RWPE2 (cell line): ENCODE results near the gene ZNF189.

Experiments used
- ATAC-seq: fragments of 200-7000 bp; cut with Tn5 transposase; 3 replicates; pipeline ENCODE4 v1.9.1; 2021; ENCODE audit warnings: low read depth
- DNase-seq: peaks from one replicate; pipeline ENCODE4 v3.0.0-alpha.2; 2020; ENCODE audit warnings: low spot score
- H3K27ac ChIP-seq: fragments of 450-650 bp; 2 replicates; pipeline ENCODE4 v1.5.1; 2017; ENCODE audit warnings: mild to moderate bottlenecking; ENCODE audit not compliant: poor library complexity, severe bottlenecking
- H3K27me3 ChIP-seq: fragments of 250-450 bp; sonication (Bioruptor Pico); 2 replicates; pipeline ENCODE4 v1.5.1; 2021; ENCODE audit warnings: mild to moderate bottlenecking, moderate library complexity; ENCODE audit not compliant: insufficient read depth, poor library complexity, severe bottlenecking
- H3K36me3 ChIP-seq: fragments of 250-450 bp; sonication (Bioruptor Pico); 2 replicates; pipeline ENCODE4 v1.5.1; 2020; ENCODE audit warnings: low read depth, mild to moderate bottlenecking, moderate library complexity
- H3K4me1 ChIP-seq: fragments of 250-450 bp; sonication (Bioruptor Pico); 2 replicates; pipeline ENCODE4 v1.5.1; 2021; ENCODE audit warnings: mild to moderate bottlenecking, moderate library complexity; ENCODE audit not compliant: insufficient read depth, poor library complexity, severe bottlenecking
- H3K4me3 ChIP-seq: fragments of 250-450 bp; sonication (Bioruptor Pico); 2 replicates; pipeline ENCODE4 v1.5.1; 2021; ENCODE audit warnings: mild to moderate bottlenecking, moderate library complexity; ENCODE audit not compliant: severe bottlenecking
- H3K9me3 ChIP-seq: fragments of 250-450 bp; sonication (Bioruptor Pico); 2 replicates; pipeline ENCODE4 v1.5.1; 2021; ENCODE audit warnings: mild to moderate bottlenecking, moderate library complexity; ENCODE audit not compliant: severe bottlenecking
- CTCF ChIP-seq: fragments of 450-650 bp; IDR thresholded peaks from one replicate; pipeline ENCODE4 v1.5.1; 2017; ENCODE audit warnings: mild to moderate bottlenecking, moderate library complexity; ENCODE audit not compliant: poor library complexity, severe bottlenecking

ZNF189 gene

GRCh38 chr9:101398068-101398929, at the start of gene ZNF189, which contains the start of gene MRPL50:
ZNF189 (plus strand) TSS chr9:101398851; CDS start chr9:101399157, 306 bp downstream.
MRPL50 (minus strand) TSS chr9:101398618; CDS start chr9:101398592, 26 bp downstream.
- no peak for TF ChIP-seq CTCF
- H3K27me3 ChIP-seq = no peaks in the 10 kb centered on the region
- peaks cover 71% of the 10 kb centered on the region for H3K36me3 ChIP-seq
- H3K4me1 ChIP-seq = peaks cover 5% of the 10 kb centered on the region
- H3K4me3 ChIP-seq = peak within 1 kb of the TSS; percentile 56
- peak; percentile 97 for DNase-seq
- H3K9me3 ChIP-seq = no peaks in the 10 kb centered on the region
- H3K27ac ChIP-seq = no peak within 1 kb of the TSS
- ATAC-seq = peak; percentile 98

GRCh38 chr9:101350285-101350684, 48.4 kb upstream of the ZNF189 start:
- DNase-seq = no peak
- Histone ChIP-seq H3K4me3 (no peak overlapping the region), H3K4me1 (no peaks in the 10 kb centered on the region), H3K36me3 (no peaks in the 10 kb centered on the region), H3K27me3 (no peaks in the 10 kb centered on the region), H3K9me3 (no peaks in the 10 kb centered on the region), H3K27ac (no peak overlapping the region)
- ATAC-seq = no peak
- no peak for TF ChIP-seq CTCF

GRCh38 chr9:101352892-101353463, 45.7 kb upstream of the ZNF189 start:
- DNase-seq (no peak), ATAC-seq (no peak)
- H3K36me3 ChIP-seq = no peaks in the 10 kb centered on the region
- TF ChIP-seq CTCF = no peak
- no peaks in the 10 kb centered on the region for H3K4me1 ChIP-seq
- no peak overlapping the region for H3K27ac ChIP-seq
- no peaks in the 10 kb centered on the region for H3K27me3 ChIP-seq
- no peak overlapping the region for H3K4me3 ChIP-seq
- no peaks in the 10 kb centered on the region for H3K9me3 ChIP-seq

GRCh38 chr9:101353683-101354082, 45.0 kb upstream of the ZNF189 start:
- Histone ChIP-seq H3K4me3 (no peak overlapping the region), H3K4me1 (no peaks in the 10 kb centered on the region), H3K36me3 (no peaks in the 10 kb centered on the region), H3K27me3 (no peaks in the 10 kb centered on the region), H3K9me3 (no peaks in the 10 kb centered on the region), H3K27ac (no peak overlapping the region)
- no peak for ATAC-seq
- no peak for TF ChIP-seq CTCF
- no peak for DNase-seq
